H54 (cell line): ENCODE results near the gene RAB40B.

Experiments used
- DNase-seq: peaks from one replicate; pipeline ENCODE4 v3.0.0; 2011; ENCODE audit warnings: low spot score, mixed read lengths; ENCODE audit not compliant: insufficient read length
- FAIRE-seq: peaks from 3 replicates; lab custom pipeline; 2011; peaks lifted over from hg19 to GRCh38; lab: Jason Lieb, UNC
- POLR2A ChIP-seq: IDR thresholded peaks from 2 replicates; pipeline ENCODE4 v1.6.1; 2011; ENCODE audit warnings: low read depth, mild to moderate bottlenecking, low read length

RAB40B gene

DNA sequence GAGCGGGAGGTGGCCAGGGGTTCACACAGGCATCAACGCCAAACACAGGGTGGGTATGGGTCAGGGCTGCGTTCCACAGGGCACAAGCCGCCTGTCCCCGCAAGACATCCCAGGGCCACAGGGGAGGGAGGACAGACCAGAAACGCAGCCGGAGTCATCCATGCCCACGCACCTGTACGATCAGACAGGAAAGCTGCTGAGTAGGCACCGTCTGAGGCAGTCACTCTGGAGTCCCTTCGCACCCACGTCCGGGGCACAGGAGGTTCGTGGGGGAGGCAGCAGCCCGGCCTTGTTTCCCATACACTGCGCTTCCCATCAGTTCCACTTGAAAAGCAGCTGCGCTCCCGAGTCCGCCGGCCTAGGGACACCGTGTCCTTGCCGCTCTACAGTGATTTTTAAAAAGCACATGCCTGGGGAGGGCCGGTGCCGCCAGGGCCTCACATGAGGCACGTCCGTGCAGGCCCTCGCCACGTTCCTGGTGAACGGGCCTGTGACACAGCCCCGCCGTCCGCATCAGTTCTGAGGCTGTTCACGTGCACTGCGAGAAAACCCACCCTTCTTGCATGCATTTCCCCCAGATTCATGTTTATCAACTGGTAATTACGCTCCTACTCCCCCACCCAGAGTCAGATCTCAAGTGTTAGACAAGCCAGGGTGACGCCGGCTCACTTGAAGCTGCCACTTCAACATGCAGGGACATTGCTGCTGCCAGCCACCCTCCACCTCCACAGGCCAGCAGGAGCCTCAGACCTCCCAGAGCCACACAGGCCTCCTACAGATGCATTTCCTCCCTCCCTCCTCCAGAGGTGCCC lies 85.0 kb downstream of the RAB40B start:
- no peak for FAIRE-seq
- no peak for TF ChIP-seq POLR2A
- no peak for DNase-seq

DNA sequence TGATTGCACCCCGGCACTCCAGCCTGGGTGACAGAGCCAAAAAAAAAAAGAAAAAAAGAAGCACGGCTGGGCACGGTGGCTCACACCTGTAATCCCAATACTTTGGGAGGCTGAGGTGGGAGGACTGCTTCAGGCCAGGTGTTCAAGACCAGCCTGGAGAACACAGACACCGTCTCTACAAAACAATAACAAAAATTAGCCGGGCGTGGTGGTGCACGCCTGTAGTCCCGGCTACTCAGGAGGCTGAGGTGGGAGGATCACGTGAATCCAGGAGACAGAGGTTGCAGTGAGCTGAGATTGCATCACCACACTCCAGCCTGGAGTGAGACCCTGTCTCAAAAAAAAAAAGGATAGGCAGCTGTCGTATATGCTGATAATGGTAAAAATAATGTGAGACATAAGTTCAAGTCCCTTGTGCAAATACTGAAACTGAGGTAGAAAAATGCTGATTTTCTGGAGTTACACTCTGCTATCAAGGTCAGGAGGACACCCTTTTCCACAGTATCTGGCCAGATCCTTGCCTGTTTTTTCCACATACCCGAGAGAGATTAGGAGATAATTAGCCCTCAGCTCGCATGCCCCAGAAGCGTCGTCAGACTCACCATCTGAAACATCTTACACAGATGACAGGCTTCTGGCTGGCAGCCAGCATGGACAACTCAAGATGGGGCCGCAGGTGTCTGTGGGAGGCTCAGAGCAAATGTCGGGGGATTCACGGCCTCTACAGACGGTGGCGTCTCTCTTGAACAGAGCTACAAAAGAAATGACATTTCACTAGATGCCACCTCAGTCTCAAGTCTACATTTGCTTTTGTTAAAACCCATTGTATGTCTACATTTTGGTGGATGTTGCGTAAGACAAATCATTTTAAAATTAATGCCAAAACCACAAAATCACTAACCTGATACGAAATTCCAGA lies 87.1 kb downstream of the RAB40B start:
- TF ChIP-seq POLR2A: no peak
- no peak for DNase-seq
- FAIRE-seq: no peak

DNA sequence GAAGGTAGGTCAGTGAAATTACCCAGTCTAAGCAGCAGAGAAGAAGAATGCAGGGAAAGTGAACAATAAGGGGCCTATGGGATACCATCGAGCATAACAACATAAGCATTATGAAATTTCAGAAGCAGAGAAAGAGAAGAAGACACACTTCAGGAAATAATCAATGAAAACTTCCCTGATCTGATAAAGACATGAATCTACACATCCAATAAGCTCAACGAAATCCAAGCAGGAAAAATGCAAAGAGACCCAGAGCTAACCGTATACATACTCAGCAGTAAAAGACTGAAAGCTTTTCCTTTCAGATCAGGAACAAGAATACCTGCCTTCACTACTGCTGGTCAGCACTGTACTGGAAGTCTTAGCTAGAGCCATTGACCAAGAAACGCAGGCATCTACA lies 88.8 kb downstream of the RAB40B start:
- FAIRE-seq (no peak), DNase-seq (no peak)
- no peak for TF ChIP-seq POLR2A

DNA sequence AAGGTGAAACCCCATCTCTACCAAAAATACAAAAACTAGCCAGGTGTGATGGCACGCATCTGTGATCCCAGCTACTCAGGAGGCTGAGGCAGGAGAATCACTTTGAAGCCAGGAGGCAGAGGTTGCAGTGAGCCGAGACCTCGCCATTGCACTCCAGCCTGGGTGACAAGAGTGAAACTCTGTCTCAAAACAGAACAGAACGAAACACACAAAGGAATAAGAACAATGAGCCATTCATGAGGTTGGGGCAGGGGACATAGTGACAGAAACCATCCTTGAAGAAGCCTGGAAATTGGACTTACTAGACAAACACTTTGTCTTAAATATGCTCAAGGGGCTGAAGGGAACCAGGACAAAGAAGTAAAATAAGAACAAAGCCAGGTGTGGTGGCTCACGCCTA lies 89.7 kb downstream of the RAB40B start:
- no peak for TF ChIP-seq POLR2A
- DNase-seq: no peak
- no peak for FAIRE-seq

DNA sequence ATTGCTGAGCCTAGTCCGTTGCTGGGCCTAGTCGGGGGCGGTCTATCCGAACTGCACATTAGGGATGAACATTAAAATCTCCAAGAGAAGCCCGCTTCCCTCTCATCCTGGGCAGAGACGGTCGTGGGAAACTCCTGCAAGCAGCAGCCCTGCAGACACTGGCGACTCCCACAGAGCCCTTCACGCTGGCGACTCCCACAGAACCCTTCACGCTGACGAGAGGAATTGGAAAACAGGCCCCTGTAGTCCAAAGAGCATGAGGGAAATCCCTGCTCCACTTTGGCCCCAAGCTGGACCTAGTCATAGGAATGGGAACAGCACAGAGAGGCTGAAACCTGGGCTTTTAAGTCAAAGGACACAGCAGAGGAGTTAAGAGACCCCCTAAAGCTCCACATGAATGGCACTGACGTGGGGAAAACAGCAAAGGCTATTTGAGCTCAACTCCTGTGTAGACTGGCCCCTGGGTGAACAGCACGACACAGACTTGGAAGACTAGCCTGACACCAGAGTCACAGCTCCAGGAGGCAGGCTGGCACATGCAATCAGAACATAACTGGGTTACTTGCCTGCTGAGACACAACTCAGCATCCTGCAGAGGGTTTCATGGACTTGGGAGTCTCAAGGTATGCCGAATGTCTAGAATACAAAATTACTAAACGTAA lies 92.4 kb downstream of the RAB40B start:
- no peak for DNase-seq
- FAIRE-seq: no peak
- no peak for TF ChIP-seq POLR2A
